Amniotic stem cell (primary cell): Measurements from ENCODE around the gene PCBD1.
"Not testable (repeated sequence)": the region's sequence is repeated elsewhere in the genome, so short reads cannot be mapped to it uniquely, and the experiment has no call there.

Experiments used
- DNase-seq: peaks from one replicate; lab custom pipeline; 2025; lab: John Stamatoyannopoulos, UW

PCBD1 gene

DNA sequence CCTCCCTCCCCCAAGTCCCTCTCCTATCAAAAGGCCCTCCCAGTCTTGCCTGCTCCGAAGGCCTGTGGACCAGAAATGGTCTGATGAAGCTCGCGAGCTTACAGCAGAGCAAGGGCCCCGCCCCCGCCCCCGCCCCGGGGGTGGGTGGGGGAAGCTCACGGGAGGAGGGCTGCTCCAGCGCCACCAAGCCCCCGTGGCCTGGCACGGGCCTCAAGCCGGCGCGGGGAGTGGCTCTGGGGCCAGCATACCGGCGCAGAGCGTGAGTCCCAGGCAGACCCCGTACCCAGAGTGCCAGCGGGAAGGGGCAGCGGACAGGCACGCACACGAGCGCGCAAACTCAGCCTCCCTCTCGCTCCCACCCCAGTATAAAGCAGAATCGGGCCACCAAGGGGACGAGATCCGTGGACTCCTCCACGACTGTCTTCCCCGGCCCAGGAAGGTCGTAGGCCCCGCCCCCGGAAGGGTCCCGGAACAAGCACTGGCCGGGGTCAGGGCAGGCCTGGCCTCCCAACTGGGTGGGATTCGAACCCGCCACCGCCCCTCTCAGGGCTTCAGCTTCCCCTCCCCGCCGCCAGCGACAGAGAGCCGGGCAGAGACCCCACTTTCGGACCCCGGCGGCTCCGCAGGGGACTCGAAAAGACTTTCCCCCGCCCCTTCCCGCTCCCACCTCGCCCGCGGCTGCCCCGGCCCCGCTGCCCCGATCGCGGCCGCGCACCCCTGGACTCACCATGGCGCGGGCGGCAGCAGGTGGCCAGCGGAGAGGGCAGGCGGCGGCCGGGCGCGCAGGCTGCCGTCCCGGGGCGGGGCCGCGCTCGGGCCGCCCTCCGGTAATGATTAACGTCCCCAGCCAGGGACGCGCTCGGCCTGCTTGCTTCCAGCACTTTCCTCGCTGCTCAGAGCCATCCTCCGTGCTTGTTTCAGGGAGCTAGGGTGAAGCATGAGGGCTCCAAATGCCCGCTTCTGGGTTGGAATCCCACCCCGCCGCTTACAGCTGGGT lies at the start of gene PCBD1:
Gene PCBD1, minus strand, starts transcription at position 762 of the 997 bp plus-strand sequence. Its CDS starts 32 bp downstream, at position 730.
- DNase-seq = peak; percentile 47

DNA sequence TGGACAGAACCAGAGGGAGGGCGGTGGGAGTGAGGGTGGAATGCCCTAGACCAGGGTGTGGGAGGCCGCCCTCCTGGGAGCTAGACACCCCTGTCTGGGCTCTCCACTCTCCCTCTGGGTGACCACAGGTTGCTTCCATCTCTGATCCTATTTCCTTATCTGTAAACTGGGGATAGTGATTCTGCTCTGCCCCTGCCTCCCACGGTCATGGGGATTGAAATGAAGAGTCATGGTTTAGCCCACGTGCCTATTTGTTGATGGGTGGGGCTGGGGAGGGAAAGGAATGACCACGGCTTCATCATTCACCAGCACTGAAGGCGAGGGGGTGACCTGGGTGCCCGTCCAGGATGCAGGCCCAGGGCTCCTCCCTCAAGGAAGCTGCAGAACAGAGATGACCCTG lies 49.3 kb upstream of the PCBD1 start:
- DNase-seq = no peak

DNA sequence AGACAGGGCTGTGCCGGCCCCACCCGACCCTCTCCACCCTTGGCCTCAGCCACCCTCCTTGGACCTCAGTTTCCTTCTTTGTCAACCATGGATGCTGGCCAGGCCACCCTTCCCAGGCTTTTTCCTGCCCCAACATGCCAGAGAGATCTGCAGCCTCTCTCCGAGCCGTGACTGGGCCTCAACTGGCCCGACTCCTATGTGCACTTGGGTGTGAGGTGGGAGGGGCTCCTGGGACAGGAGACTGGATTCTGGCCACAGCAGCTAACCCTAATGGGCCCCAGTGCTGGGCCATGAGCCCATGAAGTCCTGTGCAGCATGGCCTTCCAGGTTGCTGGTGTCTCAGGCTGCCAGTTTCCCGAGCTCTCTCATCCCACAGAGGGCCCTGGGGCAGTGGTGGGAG lies 47.7 kb upstream of the PCBD1 start:
- DNase-seq = no peak

DNA sequence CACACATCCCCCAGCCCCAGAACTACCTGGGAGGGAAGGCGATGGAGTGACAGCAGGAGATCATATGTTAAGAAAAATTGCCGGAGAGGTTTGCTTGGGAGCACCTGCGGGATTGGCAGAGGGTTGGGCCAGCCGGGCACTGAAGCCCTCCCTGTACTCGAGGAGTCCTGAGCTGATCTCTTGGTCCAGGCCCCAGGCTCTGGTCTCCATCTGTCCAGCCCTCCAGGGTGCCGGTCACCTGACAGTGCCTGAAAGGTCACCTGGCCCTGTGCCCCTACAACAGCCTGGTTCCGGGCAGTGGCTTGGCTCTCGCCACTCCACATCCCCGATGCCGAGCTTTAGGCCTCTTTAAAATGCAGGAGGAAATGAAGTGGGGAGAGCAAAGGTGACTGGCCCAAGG lies 47.3 kb upstream of the PCBD1 start:
- no peak for DNase-seq

DNA sequence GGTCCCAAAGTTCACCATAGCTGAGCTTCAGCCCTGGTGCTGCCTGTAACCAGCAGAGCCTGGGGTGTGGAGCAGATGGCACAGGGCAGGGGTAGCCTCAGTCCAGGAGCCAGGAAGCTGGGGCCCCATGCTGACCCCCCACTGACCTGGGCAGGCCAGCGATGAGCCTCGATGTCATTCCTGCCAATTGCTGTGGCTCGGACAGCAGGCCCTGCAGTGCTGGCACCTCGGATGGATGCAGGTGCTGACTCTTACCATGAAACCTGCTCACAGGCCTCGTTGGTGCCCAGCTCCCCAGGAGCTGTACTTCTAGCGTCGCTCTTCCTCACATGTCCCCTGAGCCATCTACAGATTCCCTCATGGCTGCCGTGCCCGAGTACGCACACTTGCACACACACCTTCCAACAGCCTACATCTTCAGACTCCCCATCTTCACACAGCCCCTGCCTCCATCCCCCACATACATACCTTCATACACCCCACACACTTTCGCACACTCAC lies 46.8 kb upstream of the PCBD1 start:
- no peak for DNase-seq

DNA sequence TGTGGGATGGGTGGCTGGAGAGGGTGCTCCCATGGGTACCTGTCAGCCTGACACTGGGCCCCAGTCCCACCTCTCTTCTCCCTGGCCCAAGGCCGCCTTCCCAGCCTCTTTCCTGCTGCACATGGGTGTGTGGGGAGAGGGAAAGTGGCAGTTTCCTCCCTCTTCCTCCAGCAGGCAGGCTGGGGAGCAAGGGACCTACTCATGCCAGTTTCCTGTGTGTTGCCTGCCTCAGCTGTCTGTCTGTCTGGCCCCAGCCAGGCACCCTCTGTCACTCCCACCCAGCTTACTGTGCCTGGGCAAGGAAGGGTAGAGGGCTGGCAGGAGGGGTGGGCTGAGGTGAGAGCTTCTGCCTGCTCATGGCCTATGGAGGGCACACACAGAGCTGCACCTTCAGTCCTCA lies 46.3 kb upstream of the PCBD1 start:
- DNase-seq = no peak

DNA sequence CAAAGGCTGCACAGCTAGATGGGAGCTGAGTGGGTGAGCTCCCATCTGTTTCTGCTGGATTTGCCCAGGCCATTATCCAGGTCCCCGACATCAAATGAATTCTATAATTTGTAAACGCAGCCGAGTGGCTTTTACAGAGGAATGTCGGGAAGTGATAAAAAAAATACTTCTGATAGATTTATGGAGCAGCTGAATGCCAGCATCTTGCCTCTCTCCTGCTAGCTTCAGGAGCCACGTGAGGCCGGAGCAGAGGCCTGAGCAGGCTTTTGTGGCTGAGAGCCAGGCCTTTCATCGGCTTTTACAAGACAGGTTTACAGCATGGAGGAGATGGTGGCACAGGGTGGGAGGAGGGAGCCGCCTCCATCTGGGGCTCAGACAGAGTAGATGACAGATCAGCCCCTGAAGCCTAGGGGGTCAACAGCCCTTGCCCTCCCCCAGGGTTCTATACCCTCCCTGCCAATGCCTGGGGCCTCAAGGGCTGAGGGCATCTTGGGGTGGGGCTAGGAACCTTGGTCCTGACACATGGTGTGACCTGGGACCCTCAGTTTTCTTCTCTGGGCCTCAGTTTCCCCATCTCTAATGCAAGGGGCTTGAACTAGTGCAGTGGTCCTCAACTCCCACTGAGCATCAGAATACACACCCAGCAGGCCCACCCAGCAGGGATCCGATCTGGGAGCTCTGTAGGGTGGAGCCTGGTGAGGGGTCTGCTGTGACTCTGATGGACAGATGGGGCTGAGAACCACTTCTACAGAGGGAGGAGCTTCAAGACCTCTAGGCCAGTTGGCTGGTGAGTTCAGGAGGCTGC lies 44.2 kb upstream of the PCBD1 start:
- DNase-seq = no peak

DNA sequence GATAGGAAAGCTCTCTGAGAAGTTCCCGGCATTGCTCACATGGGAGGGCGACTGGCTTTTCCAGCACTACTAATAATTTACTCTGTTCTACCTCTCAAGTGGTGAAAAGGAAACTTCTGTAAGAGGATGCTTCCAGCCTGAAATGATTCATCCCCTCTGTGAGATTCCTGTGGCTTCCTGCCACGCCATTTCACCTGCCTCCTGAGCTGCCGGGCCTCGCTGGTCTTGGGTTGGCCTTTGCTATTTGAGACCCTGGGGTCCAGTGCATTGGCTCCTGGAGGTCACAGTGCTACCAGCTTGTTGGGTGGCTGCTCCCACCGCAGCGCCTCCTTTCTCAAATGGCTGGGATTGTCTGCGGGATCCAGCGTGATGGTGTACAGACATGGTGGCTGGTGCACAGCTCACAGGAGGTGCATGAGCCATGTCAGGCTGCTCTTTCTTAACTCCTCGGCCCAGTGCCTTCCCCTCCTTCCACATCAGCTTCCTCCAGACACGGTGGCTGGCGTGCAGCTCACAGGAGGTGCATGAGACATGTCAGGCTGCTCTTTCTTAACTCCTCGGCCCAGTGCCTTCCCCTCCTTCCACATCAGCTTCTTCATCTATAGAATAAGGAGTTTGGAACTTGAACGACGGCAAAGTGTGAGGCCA lies 42.9 kb upstream of the PCBD1 start:
- no peak for DNase-seq

DNA sequence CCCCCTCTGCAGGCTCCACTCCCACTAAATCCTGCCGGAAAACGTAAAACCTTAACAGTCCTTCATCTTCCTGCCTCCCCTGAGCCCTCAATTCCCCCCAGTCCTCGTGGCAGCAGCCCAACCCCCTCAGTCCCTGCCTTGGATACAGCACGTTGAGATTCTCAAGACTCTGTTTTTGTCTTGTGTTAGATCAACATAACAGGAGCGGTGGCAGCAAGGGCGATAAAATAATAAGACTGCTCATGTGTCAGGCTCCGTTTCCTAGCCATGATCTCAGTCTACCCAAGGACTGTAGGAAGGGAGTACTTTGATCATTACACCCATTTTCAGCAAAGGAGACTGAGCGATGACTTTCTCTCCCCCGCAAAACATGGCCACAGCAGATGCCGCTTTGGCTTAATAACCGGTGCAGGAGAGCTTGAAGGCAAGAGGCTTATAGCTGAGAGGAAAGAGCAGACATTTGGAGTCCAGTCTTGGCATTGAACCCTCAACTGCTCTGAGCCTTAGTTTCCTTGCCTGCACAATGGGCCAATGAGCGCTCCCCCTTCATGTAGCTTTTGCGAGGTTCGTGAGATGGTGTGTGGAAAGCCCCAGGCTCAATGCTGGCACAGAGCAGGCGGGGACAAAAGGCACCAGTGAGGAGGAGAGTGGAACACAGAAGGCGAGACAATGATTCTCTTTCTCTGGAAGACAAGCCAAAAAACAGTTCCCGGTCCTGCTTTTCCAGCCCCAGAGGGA lies 42.1 kb upstream of the PCBD1 start:
- DNase-seq = no peak

DNA sequence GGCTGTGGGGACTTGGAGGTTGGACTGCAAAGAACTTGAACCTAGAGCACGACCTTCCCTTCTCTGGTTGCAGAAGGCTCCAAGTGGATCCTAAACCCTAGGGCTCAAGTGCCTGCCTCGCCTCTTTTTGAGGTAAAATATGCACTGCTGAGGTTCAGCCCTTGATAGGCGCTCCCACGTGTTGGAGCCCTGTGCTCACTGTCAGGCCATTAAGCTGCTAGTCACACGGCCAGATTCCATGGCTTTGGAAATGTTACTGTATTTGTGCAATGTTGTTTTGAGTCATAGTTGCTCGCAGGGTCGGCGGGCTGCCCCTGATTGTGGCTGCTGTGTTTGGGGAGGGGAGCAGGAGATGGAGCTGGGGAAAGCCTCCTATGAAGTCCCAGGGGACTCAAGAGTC lies 39.8 kb upstream of the PCBD1 start:
- DNase-seq = no peak

DNA sequence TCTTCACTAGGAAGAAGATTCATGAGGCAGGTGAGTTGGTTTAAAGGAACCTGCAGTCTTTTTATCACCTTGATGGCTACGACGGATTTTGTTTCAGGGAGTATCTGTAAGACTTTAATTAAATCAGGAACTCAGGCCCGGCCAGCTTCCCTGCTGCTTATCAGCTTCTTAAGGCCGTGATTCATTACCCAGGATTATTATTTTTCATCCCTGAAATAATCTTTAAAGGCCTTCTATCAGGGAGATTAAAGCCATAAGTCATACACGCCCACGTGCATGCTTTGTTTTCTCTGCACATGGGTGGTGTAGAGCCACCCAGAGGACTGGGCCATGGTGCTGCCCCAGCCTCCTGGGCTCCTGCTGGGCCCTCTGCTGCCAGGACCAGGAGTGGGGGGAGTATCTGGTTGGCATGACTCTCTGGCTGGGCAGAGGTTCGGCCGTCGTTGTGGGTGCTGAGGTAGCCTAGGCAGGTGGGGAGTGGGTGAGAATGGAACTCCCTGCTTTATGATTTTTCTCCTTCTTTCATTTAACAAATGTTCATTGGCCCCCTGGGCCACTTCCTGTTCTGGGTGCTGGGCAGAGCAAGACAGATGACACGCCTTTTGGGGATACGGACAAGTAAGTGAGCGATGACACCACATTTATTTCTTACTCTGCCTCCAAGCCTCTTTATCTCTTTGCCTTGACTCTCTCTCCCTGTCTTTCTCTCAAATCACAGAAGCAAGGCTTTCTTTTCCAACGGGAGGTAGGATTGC lies 39.0 kb upstream of the PCBD1 start:
- no peak for DNase-seq

DNA sequence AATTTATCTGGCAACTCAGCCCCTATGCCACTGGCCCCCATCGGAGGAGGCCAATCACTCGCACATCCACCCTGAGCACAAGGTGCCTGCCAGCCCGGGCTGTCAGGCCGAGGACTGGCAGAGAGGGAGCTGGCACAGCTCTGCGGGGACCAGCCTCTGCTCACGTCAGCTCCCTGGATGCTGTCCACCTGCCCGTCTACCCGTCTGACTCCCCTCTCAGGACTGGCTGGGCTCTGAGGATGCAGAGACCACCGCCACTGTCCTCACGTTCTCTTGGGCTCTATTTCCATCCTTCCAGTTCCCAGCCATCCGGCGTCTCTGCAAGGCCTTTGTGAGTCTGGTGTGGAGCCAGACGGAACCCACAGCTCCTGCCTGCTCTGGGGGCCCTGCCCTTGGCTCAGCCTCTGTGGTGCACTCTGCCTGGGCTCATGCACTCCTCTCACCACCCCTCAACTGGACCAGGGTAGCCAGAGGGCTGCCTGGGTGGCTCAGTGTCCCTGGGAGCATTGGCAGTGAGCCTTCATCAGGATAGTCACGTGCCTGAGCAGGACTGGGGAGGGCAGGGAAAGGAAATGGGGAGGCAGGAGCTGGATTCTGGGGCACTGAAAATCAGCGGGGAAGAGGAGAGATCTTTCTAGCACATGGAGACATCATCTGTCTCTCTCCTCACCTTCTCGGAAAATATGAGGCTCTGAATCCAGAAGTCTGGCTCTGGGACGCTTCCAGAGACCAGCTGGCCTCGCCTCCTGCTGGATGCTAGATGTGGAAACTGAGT lies 38.0 kb upstream of the PCBD1 start:
- no peak for DNase-seq

DNA sequence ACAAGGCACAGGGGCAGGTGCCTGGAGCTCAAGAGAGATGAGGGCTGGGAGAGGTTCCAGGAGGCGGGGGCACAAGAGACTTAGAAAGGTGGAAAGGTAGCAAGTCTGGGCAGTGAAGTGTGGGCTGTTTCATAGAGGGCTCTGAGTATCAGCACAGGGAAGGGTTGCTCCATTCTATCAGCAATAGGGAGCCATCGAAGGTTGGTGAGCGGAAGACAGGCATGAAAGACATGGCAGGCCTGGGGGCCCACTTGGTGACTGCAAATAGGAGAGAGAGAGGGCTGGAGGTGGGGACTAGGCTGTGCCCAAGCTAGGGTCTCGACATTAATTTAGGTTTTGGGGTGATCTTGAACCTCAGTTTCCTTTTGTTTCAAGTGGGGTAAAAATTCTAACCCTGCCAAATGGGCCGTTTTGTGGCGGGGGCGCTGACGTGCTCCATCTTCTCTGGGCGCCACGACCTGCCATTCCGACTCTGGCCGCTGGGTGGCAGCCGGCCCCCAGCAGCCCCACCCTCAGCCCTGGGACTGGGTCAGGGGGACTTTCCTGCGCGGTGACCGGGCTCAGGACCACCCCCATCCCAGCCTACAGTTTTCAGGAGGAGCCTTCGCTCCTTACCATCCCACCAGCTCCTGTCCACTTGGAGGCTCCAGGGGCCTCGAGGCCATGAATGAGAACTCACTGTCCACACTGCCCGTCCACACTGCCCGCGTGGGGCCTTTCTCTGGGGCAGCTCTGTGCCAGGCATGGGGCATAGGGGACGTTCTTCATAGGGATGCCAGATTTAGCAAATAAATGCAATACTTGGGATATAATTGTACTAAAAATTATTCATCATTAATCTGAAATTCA lies 37.2 kb upstream of the PCBD1 start:
- DNase-seq = no peak

DNA sequence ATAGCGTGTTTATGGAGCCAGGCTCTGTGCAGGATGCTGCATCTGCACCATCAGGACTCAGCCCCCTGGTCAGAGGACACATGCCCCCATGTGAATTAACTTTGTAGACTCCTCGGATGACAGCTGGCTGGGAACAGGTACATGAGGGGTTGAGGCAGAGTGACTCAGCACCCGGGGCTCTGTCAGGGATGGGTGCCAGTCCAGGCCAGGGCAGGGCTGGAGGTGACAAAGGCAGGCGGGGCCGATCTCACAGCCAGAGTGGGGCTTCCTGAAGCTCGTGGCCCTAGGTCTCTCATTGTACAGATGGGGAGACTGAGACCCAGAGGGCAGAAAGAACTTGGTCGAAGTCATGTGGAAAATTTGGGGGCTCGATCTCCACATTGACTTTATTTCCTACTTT lies 35.3 kb upstream of the PCBD1 start:
- no peak for DNase-seq

DNA sequence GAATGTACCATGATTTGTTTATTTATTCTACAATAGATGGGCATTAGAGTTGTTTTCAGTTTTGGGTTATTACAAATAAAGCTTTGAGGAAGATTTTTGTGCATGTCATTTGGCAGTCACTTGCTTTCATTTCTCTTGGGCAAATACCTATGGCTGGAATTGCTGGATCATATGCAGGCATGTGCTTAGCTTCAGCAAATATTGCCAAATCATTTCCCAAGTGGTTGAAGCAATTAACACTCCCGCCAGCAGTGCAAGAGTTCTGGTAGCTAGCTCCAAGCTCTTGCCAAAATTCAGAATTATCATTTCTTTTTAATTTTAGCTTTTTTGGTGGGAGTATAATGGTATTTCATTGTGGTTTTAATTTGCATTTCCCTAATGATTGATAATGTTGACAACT lies 32.9 kb upstream of the PCBD1 start:
- no peak for DNase-seq

DNA sequence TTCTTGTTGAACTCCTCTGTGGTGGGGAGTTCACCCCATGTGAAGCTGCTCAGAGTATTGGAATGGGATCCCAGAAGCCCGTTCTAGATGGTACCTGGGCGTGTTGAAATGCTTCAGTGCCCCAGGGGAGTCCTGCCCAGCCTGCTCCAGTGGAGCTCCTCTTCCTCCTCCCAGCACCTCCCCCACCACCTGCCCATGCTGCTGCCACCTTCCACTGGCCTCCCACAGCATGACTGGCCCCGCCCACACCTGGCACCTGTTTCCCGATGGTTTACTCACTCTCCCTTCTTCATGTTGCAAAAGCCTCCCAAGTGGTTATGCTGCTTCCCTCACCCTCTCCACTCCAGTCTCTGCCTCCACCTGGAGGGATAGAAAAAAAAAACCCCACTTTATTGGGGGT lies 32.2 kb upstream of the PCBD1 start:
- DNase-seq = no peak

DNA sequence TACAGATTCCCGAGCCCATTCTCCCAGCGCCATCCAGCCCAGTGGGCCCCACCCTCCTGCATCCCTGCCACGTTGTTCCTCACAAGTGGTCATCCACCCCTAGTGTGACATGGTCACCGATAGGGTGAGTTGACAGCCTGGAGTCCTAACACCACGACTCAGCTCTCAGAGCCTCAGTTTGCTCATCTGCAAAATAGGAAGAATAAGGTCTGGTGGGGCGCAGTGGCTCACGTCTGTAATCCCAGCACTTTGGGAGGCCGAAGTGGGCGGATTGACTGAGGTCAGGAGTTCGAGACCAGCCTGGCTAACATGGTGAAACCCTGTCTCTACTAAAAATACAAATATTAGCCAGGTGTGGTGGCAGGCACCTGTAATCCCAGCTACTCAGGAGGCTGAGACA lies 31.5 kb upstream of the PCBD1 start:
- DNase-seq = not testable (repeated sequence)

DNA sequence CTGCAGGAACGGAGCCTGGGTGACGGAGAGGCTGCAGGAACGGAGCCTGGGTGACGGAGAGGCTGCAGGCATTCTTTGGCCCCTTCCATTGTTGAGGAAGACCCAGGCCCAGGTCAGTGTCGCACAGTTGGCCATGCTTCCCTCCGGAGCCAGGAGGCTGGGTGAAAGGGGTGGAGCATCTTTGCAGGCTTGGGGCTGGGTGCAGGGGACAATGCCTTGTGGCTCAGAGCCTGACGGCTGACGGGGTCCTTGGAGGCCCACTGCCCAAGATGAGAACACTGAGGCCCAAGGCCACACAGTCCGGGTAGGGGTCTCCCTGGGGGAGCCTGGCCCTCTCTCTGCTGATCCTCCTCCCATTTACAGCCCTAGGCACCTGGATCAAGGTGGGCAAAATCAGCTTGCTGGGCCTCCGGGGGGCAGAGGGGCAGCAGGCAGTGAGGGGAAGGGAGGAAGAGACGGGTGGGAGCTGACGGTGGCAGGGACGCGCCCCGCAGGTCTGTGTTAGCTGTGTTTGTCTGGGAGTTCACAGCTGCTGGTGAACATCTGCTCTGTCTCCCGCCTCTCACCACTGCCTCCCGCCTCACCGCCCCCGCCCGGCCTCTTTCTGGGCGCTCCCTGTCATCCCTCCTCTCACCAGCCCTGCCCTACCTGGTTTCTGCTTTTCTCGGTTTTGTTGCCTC lies 30.6 kb upstream of the PCBD1 start:
- no peak for DNase-seq

DNA sequence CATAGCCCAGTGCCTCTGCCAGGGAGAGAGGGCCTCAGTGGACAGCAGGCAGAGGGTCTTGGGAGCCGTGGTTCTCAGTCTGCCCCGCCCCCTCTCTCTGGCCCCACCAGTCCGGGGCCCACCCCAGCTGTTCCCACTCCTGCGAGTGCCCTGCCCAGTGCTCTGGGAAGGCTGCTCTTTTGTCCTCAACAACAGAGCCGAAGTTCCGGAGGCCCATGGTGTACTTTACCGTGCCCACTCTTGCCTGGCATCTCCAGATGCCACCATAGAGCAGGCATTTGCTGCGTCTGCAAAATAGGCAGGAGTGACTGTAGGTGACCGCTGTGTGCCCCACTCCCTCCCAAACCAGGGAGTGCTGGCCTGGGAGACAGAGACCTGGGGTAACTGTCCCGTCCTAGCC lies 29.3 kb upstream of the PCBD1 start:
- no peak for DNase-seq
